Measurements from ENCODE around the gene MLN. TPM values are rescaled to one million over a fixed set of nuclear protein-coding genes. Genes with fewer than 3 reads are reported as not detected.

Gene MLN
- total RNA-seq, 4 donors from 2014 or later = not detected

DNA sequence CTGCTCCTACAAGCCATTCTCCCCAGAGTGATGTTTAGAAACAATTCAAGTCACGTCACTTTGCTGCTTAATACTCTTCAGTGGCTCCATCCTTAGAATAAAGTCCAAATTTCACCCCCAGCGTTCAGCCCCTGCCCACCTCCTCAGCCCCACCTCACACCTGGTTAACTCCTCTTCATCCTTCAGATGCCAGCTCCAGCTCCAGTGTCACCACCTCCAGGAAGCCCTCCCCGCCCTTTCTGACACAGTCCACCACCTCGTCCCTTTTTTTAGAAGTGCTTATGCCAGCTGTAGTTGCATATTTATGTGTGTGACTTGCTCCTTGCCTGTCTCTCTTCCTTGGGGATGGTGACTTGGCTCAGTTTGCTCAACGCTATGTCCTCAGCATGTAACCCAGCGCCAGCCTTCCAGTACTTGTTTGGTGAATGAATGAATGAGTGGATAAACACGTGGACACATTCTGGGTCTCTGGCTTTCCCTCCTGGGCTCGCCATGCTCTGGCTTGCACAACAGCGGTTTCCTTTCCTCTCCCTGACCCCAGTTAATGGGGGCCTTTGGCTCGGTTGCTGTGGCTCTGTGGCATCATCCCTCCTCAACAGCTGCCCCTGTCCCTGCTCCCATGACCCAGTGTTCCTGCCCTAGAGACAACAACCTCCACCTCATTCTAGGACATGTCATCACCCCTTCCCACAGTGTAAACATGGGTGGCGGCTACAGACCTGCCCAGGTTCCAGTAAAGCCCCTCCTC, 53.4 kb downstream of the MLN start:
- no peaks in the 10 kb centered on the region for H3K36me3 ChIP-seq
- H3K4me3 ChIP-seq = no peak overlapping the region
- no peaks in the 10 kb centered on the region for H3K9me3 ChIP-seq
- peak overlapping the region in 2 of 4 donors; percentile 35 to 43 for H3K27ac ChIP-seq
- TF ChIP-seq, protein P1, sequence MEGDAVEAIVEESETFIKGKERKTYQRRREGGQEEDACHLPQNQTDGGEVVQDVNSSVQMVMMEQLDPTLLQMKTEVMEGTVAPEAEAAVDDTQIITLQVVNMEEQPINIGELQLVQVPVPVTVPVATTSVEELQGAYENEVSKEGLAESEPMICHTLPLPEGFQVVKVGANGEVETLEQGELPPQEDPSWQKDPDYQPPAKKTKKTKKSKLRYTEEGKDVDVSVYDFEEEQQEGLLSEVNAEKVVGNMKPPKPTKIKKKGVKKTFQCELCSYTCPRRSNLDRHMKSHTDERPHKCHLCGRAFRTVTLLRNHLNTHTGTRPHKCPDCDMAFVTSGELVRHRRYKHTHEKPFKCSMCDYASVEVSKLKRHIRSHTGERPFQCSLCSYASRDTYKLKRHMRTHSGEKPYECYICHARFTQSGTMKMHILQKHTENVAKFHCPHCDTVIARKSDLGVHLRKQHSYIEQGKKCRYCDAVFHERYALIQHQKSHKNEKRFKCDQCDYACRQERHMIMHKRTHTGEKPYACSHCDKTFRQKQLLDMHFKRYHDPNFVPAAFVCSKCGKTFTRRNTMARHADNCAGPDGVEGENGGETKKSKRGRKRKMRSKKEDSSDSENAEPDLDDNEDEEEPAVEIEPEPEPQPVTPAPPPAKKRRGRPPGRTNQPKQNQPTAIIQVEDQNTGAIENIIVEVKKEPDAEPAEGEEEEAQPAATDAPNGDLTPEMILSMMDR (IDR thresholded peaks at IDR 0.05) = no peak
- no peak for TF ChIP-seq POLR2A (IDR thresholded peaks at IDR 0.05)
- H3K27me3 ChIP-seq = no peaks in the 10 kb centered on the region
- peak in 1 of 3 donors; percentile 50 for DNase-seq
- H3K4me1 ChIP-seq = peaks cover 0 to 13% (median 2%) of the 10 kb centered on the region in 4 donors

DNA sequence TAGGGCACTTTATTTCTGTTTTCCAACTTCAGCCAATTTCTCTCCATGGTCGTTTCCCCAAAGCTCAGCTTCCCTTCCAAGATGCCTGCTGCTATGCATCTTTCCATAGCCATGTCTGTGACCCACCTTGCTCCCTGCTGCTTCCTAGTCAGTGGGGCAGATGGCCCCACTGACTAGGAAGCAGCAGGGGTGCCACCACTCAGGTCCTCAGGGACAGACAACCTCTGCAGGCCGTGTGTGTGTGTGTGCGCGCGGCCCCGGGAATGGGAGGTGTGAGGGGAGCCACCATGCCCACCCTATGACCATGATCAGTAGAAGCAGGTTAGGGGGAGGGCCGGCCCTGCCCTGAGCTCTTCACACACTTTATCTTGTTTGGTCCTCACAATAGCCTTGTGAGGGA, 54.4 kb downstream of the MLN start:
- Histone ChIP-seq H3K27ac (no peak overlapping the region), H3K4me1 (peaks cover 0 to 23% (median 2%) of the 10 kb centered on the region in 4 donors), H3K27me3 (no peaks in the 10 kb centered on the region), H3K4me3 (no peak overlapping the region), H3K36me3 (no peaks in the 10 kb centered on the region), H3K9me3 (no peaks in the 10 kb centered on the region)
- DNase-seq = no peak
- TF ChIP-seq, protein P1 (IDR thresholded peaks at IDR 0.05) = no peak
- TF ChIP-seq POLR2A (IDR thresholded peaks at IDR 0.05) = no peak

DNA sequence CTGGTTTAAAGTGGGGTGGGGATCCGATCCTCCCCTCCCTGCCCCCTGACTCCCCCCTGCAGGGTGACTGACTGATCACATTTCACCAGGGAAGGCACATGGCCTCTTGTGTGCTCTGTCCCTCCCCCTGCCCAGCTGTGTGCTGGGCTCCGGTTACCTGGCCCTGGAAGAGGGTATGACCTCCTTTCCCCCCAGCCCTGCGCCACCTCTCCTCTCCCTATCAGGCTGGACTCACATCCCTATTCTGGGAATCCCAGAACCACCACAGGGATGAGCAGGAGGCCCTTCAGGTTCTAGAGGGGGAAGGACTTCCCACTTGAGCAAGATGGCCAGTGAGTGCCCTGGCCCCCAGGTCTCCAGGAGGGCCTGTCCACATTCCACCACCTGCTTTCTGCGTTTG, 55.0 kb downstream of the MLN start:
- Histone ChIP-seq H3K4me1 (peaks cover 0 to 28% (median 2%) of the 10 kb centered on the region in 4 donors), H3K9me3 (no peaks in the 10 kb centered on the region), H3K27ac (no peak overlapping the region), H3K27me3 (no peaks in the 10 kb centered on the region), H3K4me3 (no peak overlapping the region), H3K36me3 (no peaks in the 10 kb centered on the region)
- no peak for TF ChIP-seq POLR2A (IDR thresholded peaks at IDR 0.05)
- TF ChIP-seq, protein P1 (IDR thresholded peaks at IDR 0.05) = no peak
- no peak for DNase-seq

DNA sequence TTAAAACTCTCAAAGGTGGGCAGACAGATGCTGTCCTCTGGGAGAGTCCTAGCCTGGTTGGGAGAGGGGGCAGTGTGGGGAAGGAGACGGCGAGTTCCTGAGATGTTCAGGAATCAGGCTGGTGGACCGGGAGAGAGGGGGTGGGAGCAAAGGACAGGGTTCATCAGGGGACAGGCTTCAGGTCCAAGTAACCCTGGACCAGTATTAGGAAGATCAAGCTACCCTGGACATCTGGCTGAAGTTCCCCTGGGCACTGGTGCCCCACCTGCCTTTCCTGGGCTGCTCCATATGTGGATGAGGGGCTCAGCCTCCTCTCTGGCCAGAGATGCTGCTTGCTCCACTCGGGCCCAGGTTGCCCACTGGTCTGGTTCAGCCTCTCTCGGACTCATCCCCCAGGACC, 56.0 kb downstream of the MLN start:
- no peak overlapping the region for H3K4me3 ChIP-seq
- peak overlapping the region in 1 of 4 donors; percentile 82 for H3K27ac ChIP-seq
- DNase-seq = no peak
- H3K4me1 ChIP-seq = peaks cover 0 to 28% (median 2%) of the 10 kb centered on the region in 4 donors
- H3K36me3 ChIP-seq = no peaks in the 10 kb centered on the region
- TF ChIP-seq POLR2A (IDR thresholded peaks at IDR 0.05) = no peak
- TF ChIP-seq, protein P1 (IDR thresholded peaks at IDR 0.05) = no peak
- no peaks in the 10 kb centered on the region for H3K27me3 ChIP-seq
- no peaks in the 10 kb centered on the region for H3K9me3 ChIP-seq

- H3K4me3 ChIP-seq = peak within 1 kb of the TSS; percentile 12 to 38 (median 22)
- DNase-seq = no peak
- H3K27me3 ChIP-seq = no peaks in the 10 kb centered on the region
- peaks cover 0 to 21% (median under 1%) of the 10 kb centered on the region in 4 donors for H3K4me1 ChIP-seq
- peak within 1 kb of the TSS; percentile 38 to 82 (median 70) for H3K27ac ChIP-seq
- H3K9me3 ChIP-seq = no peaks in the 10 kb centered on the region
- TF ChIP-seq, protein P1 (IDR thresholded peaks at IDR 0.05) = no peak
- no peak for TF ChIP-seq POLR2A (IDR thresholded peaks at IDR 0.05)
- H3K36me3 ChIP-seq = no peaks in the 10 kb centered on the region
Observed at GRCh38 chr6:33746651-33747100, 57.1 kb downstream of the MLN start, which contains the start of gene IP6K3. Gene IP6K3 (minus strand): TSS chr6:33746905. CDS start chr6:33735476, 11,429 bp downstream.

All from Peyer's patch (tissue), 4 donors.